H9 (cell line): Measurements from ENCODE around the gene MTG1. TPM values are rescaled to one million over a fixed set of nuclear protein-coding genes. Genes with fewer than 3 reads are reported as not detected.

Source experiments
- DNase-seq: peaks from one replicate; pipeline ENCODE4 v3.0.0-alpha.2; 2017
- H2AFZ ChIP-seq: one replicate; pipeline ENCODE4 v1.6.1; 2013; ENCODE audit warnings: mild to moderate bottlenecking, low read length, control low read depth, moderate library complexity
- H2AK5ac ChIP-seq: 2 replicates; pipeline ENCODE4 v1.6.1; 2013; ENCODE audit warnings: low read length, control low read depth, mixed read lengths; ENCODE audit not compliant: insufficient read length
- H2BK120ac ChIP-seq: one replicate; pipeline ENCODE4 v1.6.1; 2013; ENCODE audit warnings: low read depth, mild to moderate bottlenecking, low read length, control low read depth, inconsistent platforms; ENCODE audit not compliant: poor library complexity, severe bottlenecking
- H2BK12ac ChIP-seq: 2 replicates; pipeline ENCODE4 v1.6.1; 2013; ENCODE audit warnings: low read length, control low read depth, mixed read lengths, low read depth; ENCODE audit not compliant: insufficient read length
- H2BK15ac ChIP-seq: 2 replicates; pipeline ENCODE4 v1.6.1; 2013; ENCODE audit warnings: low read depth, low read length, control low read depth
- H2BK20ac ChIP-seq: one replicate; pipeline ENCODE4 v1.6.1; 2013; ENCODE audit warnings: low read depth, mild to moderate bottlenecking, low read length, control low read depth, inconsistent platforms; ENCODE audit not compliant: poor library complexity, severe bottlenecking
- H2BK5ac ChIP-seq: 2 replicates; pipeline ENCODE4 v1.6.1; 2013; ENCODE audit warnings: low read length, control low read depth, mixed read lengths; ENCODE audit not compliant: insufficient read length
- H3K14ac ChIP-seq: 2 replicates; pipeline ENCODE4 v1.6.1; 2013; ENCODE audit warnings: low read length, control low read depth; ENCODE audit not compliant: insufficient read depth
- H3K18ac ChIP-seq: 2 replicates; pipeline ENCODE4 v1.6.1; 2013; ENCODE audit warnings: low read depth, mild to moderate bottlenecking, mixed read lengths, low read length, control low read depth; ENCODE audit not compliant: insufficient read length
- H3K23ac ChIP-seq: 2 replicates; pipeline ENCODE4 v1.6.1; 2013; ENCODE audit warnings: low read length, control low read depth, mixed read lengths, low read depth; ENCODE audit not compliant: insufficient read length
- H3K23me2 ChIP-seq: 2 replicates; pipeline ENCODE4 v1.6.1; 2013; ENCODE audit warnings: low read depth, mild to moderate bottlenecking, mixed read lengths, low read length, control low read depth; ENCODE audit not compliant: insufficient read length, poor library complexity, severe bottlenecking
- H3K27ac ChIP-seq: 2 replicates; pipeline ENCODE4 v1.5.1; 2013; ENCODE audit warnings: low read length, control low read depth, mixed read lengths, low read depth; ENCODE audit not compliant: insufficient read length
- H3K27me3 ChIP-seq: 2 replicates; pipeline ENCODE4 v1.6.1; 2013; ENCODE audit warnings: low read length, control low read depth, inconsistent platforms; ENCODE audit not compliant: insufficient read depth
- H3K4ac ChIP-seq: 2 replicates; pipeline ENCODE4 v1.6.1; 2013; ENCODE audit warnings: low read depth, mild to moderate bottlenecking, control low read depth, inconsistent platforms, low read length, moderate library complexity
- H3K4me1 ChIP-seq: 2 replicates; pipeline ENCODE4 v1.6.1; 2013; ENCODE audit warnings: low read length, control low read depth, inconsistent platforms; ENCODE audit not compliant: insufficient read depth
- H3K4me2 ChIP-seq: 2 replicates; pipeline ENCODE4 v1.6.1; 2013; ENCODE audit warnings: low read length, control low read depth, mixed read lengths; ENCODE audit not compliant: insufficient read length, insufficient read depth
- H3K56ac ChIP-seq: 2 replicates; pipeline ENCODE4 v1.6.1; 2013; ENCODE audit warnings: low read depth, mild to moderate bottlenecking, mixed read lengths, low read length, control low read depth; ENCODE audit not compliant: insufficient read length
- H3K79me1 ChIP-seq: 2 replicates; pipeline ENCODE4 v1.6.1; 2013; ENCODE audit warnings: low read depth, mild to moderate bottlenecking, moderate library complexity, low read length, control low read depth, inconsistent platforms; ENCODE audit not compliant: insufficient read depth, poor library complexity, severe bottlenecking
- H3K79me2 ChIP-seq: 2 replicates; pipeline ENCODE4 v1.6.1; 2013; ENCODE audit warnings: low read length, control low read depth, inconsistent platforms; ENCODE audit not compliant: insufficient read depth
- H3K9ac ChIP-seq: 2 replicates; pipeline ENCODE4 v1.6.1; 2013; ENCODE audit warnings: low read length, control low read depth, mixed read lengths; ENCODE audit not compliant: insufficient read length; ENCODE audit errors: extremely low read depth
- H3K9me3 ChIP-seq: one replicate; pipeline ENCODE4 v1.6.1; 2013; ENCODE audit warnings: low read depth, low read length, inconsistent platforms; ENCODE audit not compliant: control insufficient read depth
- H3T11ph ChIP-seq: one replicate; pipeline ENCODE4 v1.6.1; 2013; ENCODE audit warnings: mild to moderate bottlenecking, low read length, control low read depth, inconsistent platforms
- H4K20me1 ChIP-seq: one replicate; pipeline ENCODE4 v1.6.1; 2013; ENCODE audit not compliant: control insufficient read depth, insufficient read length, insufficient read depth
- H4K5ac ChIP-seq: 2 replicates; pipeline ENCODE4 v1.6.1; 2013; ENCODE audit warnings: low read depth, mild to moderate bottlenecking, mixed read lengths, low read length, control low read depth; ENCODE audit not compliant: insufficient read length
- H4K8ac ChIP-seq: replicated peaks from 2 replicates; pipeline ENCODE4 v1.6.1; 2013; ENCODE audit warnings: low read length, control low read depth, mixed read lengths, low read depth; ENCODE audit not compliant: insufficient read length
- H4K91ac ChIP-seq: 2 replicates; pipeline ENCODE4 v1.6.1; 2013; ENCODE audit warnings: low read depth, mild to moderate bottlenecking, moderate library complexity, mixed read lengths, low read length, control low read depth; ENCODE audit not compliant: insufficient read length
- H3K27ac Mint-ChIP-seq, 3 experiments: 2 replicates in 2 of 3; 3 replicates in 1 of 3; pipeline ENCODE4 v1.8.0; 2020 to 2021; ENCODE audit warnings: mixed read lengths in 3 of 3, mild to moderate bottlenecking in 1 of 3, moderate library complexity in 1 of 3
- H3K27me3 Mint-ChIP-seq: 2 replicates; pipeline ENCODE4 v1.8.0; 2021; ENCODE audit warnings: low read depth, mild to moderate bottlenecking, moderate library complexity, mixed read lengths
- H3K36me3 Mint-ChIP-seq, 3 experiments: 2 replicates in 2 of 3; 3 replicates in 1 of 3; pipeline ENCODE4 v1.8.0; 2020 to 2021; ENCODE audit warnings: low read depth in 3 of 3, mixed read lengths in 3 of 3; ENCODE audit not compliant: insufficient read depth in 1 of 3
- H3K4me1 Mint-ChIP-seq, 2 experiments: 2 replicates each; pipeline ENCODE4 v1.8.0; 2020; ENCODE audit warnings: mixed read lengths in 2 of 2
- H3K4me3 Mint-ChIP-seq, 2 experiments: 2 replicates in 1 of 2; 3 replicates in 1 of 2; pipeline ENCODE4 v1.8.0; 2020 to 2021; ENCODE audit warnings: mild to moderate bottlenecking in 2 of 2, mixed read lengths in 2 of 2, moderate library complexity in 1 of 2
- H3K9me3 Mint-ChIP-seq, 2 experiments: 2 replicates in 1 of 2; 3 replicates in 1 of 2; pipeline ENCODE4 v1.8.0; 2020; ENCODE audit warnings: mild to moderate bottlenecking in 2 of 2, mixed read lengths in 2 of 2, moderate library complexity in 1 of 2
- CTCF ChIP-seq: fragments of 200-600 bp; sonication (generic); conservative IDR thresholded peaks from 3 replicates; pipeline ENCODE4 v1.8.0; 2021; ENCODE audit warnings: antibody characterized with exemption, mild to moderate bottlenecking
- WGBS: extraction: QIAGEN DNeasy Blood & Tissue Kit; methylation state at CpG from one replicate; pipeline ENCODE4 v1.1.7; 2013; ENCODE audit warnings: missing lambda C conversion rate, low lambda C conversion rate, mixed read lengths; ENCODE audit not compliant: insufficient read length; ENCODE audit errors: extremely low coverage; 5-methylcytosine and 5-hydroxymethylcytosine counted together
- total RNA-seq: library from RNA; stranded (reverse); gene quantifications from 2 replicates; pipeline ENCODE4 v1.2.1, GENCODE V29; 2021

The MTG1 gene
- total RNA-seq, 1 experiment from 2014 or later = 65.3 TPM

GRCh38 chr10:133391761-133392518, 2.0 kb upstream of the MTG1 start:
- no peaks in the 10 kb centered on the region for H4K20me1 ChIP-seq
- H3K18ac ChIP-seq = no peak overlapping the region
- no peak overlapping the region for H3K56ac ChIP-seq
- Mint-ChIP-seq H3K4me1 (peaks cover 9 to 12% of the 10 kb centered on the region in 2 experiments), H3K27ac (no peak overlapping the region), H3K27me3 (no peaks in the 10 kb centered on the region), H3K36me3 (peaks cover 11 to 14% (median 13%) of the 10 kb centered on the region in 3 experiments), H3K9me3 (no peaks in the 10 kb centered on the region; a peak in 1 of 5 replicates), H3K4me3 (no peak overlapping the region)
- no peaks in the 10 kb centered on the region for H3K4me1 ChIP-seq
- no peaks in the 10 kb centered on the region for H3K9me3 ChIP-seq
- H3K23me2 ChIP-seq = peaks cover 5% of the 10 kb centered on the region
- H3K27ac ChIP-seq = no peak overlapping the region
- no peak overlapping the region for H2BK12ac ChIP-seq
- H4K91ac ChIP-seq = no peak overlapping the region
- H2AFZ ChIP-seq = no peak overlapping the region
- H2BK120ac ChIP-seq = no peak overlapping the region
- no CpG with 5 or more reads among the region's 12 CpGs for WGBS
- no peak overlapping the region for H3K23ac ChIP-seq
- no peak overlapping the region for H2AK5ac ChIP-seq
- no peak overlapping the region for H2BK5ac ChIP-seq
- H3K4ac ChIP-seq = no peak overlapping the region
- H3K4me2 ChIP-seq = no peak overlapping the region
- no peak for TF ChIP-seq CTCF
- no peak overlapping the region for H4K8ac ChIP-seq
- peaks cover 3% of the 10 kb centered on the region; the same call in 1 of the 2 replicates for H3K79me2 ChIP-seq
- no peak overlapping the region for H2BK15ac ChIP-seq
- DNase-seq = no peak
- H4K5ac ChIP-seq = no peak overlapping the region
- no peak overlapping the region for H3K9ac ChIP-seq
- peaks cover 4% of the 10 kb centered on the region for H3K79me1 ChIP-seq
- H2BK20ac ChIP-seq = no peak overlapping the region
- H3K14ac ChIP-seq = no peak overlapping the region; the same call in 1 of the 2 replicates
- H3K27me3 ChIP-seq = no peaks in the 10 kb centered on the region
- no peak overlapping the region for H3T11ph ChIP-seq
